ENCODE data around the gene NUP42.

DNA sequence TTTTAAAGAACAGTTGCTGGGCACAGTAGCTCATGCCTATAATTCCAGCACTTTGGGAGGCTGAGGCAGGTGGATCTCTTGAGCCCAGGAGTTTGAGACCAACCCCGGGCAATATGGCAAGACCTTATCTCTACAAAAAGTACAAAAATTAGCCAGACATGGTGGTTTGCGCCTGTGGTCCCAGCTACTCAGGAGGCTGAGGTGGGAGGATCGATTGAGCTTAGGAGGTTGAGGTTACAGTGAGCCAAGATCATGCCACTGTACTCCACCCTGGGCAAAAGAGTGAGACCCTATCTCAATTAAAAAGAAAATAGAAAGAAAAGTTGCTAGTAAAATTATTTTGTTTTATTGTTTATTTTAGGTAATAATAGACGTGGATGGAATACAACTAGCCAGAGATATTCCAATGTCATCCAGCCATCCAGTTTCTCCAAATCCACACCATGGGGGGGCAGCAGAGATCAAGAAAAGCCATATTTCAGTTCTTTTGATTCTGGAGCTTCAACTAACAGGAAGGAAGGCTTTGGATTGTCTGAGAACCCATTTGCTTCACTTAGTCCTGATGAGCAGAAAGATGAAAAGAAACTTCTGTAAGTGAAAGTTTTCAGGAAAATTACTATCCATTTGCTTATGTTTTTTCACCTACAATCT is 3.0 kb downstream of the NUP42 start:
- TF ChIP-seq GATA2 (IDR thresholded peaks at IDR 0.05; ENCODE audit: low read depth, low read length) (no peak), GATA3 (IDR thresholded peaks at IDR 0.05; ENCODE audit: low read depth, low read length) (no peak)
